Raji (cell line): ENCODE results near the gene KRT6C.

Source experiments
- POLR2A ChIP-seq: IDR thresholded peaks from 2 replicates; pipeline ENCODE4 v1.6.1; 2011; ENCODE audit warnings: low read depth, low read length, control low read depth; ENCODE audit not compliant: insufficient read depth

KRT6C gene

GRCh38 chr12:52486166-52487105 is 12.8 kb upstream of the KRT6C start:
- no peak for TF ChIP-seq POLR2A

GRCh38 chr12:52480073-52480472 is 6.5 kb upstream of the KRT6C start:
- TF ChIP-seq POLR2A = no peak

GRCh38 chr12:52477651-52478050 is 4.0 kb upstream of the KRT6C start:
- no peak for TF ChIP-seq POLR2A

- no peak for TF ChIP-seq POLR2A
Measured at GRCh38 chr12:52474212-52474611, 607 bp upstream of the KRT6C start.

- TF ChIP-seq POLR2A = no peak
Measured at GRCh38 chr12:52469853-52470252, 3.8 kb downstream of the KRT6C start.

GRCh38 chr12:52464897-52465296 is 8.7 kb downstream of the KRT6C start:
- no peak for TF ChIP-seq POLR2A

GRCh38 chr12:52461693-52462092 is 11.9 kb downstream of the KRT6C start:
- no peak for TF ChIP-seq POLR2A

- no peak for TF ChIP-seq POLR2A
Measured at GRCh38 chr12:52458861-52459260, 14.7 kb downstream of the KRT6C start.

GRCh38 chr12:52455821-52456220 is 17.8 kb downstream of the KRT6C start:
- TF ChIP-seq POLR2A = no peak

- no peak for TF ChIP-seq POLR2A
Measured at GRCh38 chr12:52454411-52455201, 19.0 kb downstream of the KRT6C start.

- TF ChIP-seq POLR2A = no peak
Measured at GRCh38 chr12:52452101-52452500, 21.5 kb downstream of the KRT6C start, which contains the start of gene KRT6B. TSS of gene KRT6B (minus strand) at chr12:52452146. CDS start at chr12:52452078, 68 bp downstream.

GRCh38 chr12:52448228-52448627 is 25.4 kb downstream of the KRT6C start:
- TF ChIP-seq POLR2A = no peak

- no peak for TF ChIP-seq POLR2A
Measured at GRCh38 chr12:52446367-52447045, 27.1 kb downstream of the KRT6C start.

GRCh38 chr12:52445876-52446275 is 27.7 kb downstream of the KRT6C start:
- TF ChIP-seq POLR2A = no peak
